K562 (cell line): ENCODE data around the gene PLOD1. TPM values are rescaled to one million over a fixed set of nuclear protein-coding genes. Genes with fewer than 3 reads are reported as not detected.
A peak's percentile ranks its signal among the peaks of the same experiment; 100 is the strongest.

Experiments used
- ATAC-seq: fragments of 200-7000 bp; cut with Tn5 transposase; 3 replicates; pipeline ENCODE4 v1.9.1; 2020; ENCODE audit warnings: moderate library complexity
- BruUV-seq: library from RNA; stranded (reverse); fragments of 400-500 nt; replicated peaks from 2 replicates; lab custom pipeline; 2021; lab: Mats Ljungman, UMichigan
- CTCF ChIA-PET: fragments of 300-600 bp; formaldehyde crosslinking; extraction: SDS; loops from one replicate; lab custom pipeline; 2021; ENCODE audit warnings: low intra/inter-chr PET ratio; lab: Yijun Ruan, JAX
- POLR2A ChIA-PET: fragments of 300-600, 350-650 bp; sonication (Branson Sonifier 250); formaldehyde crosslinking; extraction: SDS; loops from one replicate; lab custom pipeline; 2021; ENCODE audit warnings: antibody characterized with exemption, inconsistent platforms; lab: Yijun Ruan, JAX
- DNase-seq, 4 experiments: peaks; one replicate each; pipeline versions ENCODE4 v3.0.0 to v3.0.0-alpha.2; 2011 to 2018; ENCODE audit warnings: low spot score in 3 of 4, mixed read lengths in 3 of 4; ENCODE audit errors: extremely low read depth in 1 of 4
- FAIRE-seq: peaks from 2 replicates; lab custom pipeline; 2011; peaks lifted over from hg19 to GRCh38; lab: Jason Lieb, UNC
- H2AFZ ChIP-seq: 2 replicates; pipeline ENCODE4 v1.6.0; 2011; ENCODE audit warnings: low read depth, low read length, control low read depth, inconsistent platforms
- H3K27ac ChIP-seq: fragments of 200-600 bp; 3 replicates; pipeline ENCODE4 v1.8.0; 2011; ENCODE audit warnings: low read depth, mild to moderate bottlenecking, control low read depth, inconsistent platforms, low read length, moderate library complexity, mixed read lengths; ENCODE audit errors: extremely low read depth
- H3K27me3 ChIP-seq, 2 experiments: fragments of 300-600 bp in 1 of 2; 2 replicates in 1 of 2; 3 replicates in 1 of 2; pipeline versions ENCODE4 v1.6.0 to v1.8.0; 2011; ENCODE audit warnings: inconsistent platforms in 2 of 2, low read length in 2 of 2, mild to moderate bottlenecking in 1 of 2, mixed read lengths in 1 of 2, moderate library complexity in 1 of 2; ENCODE audit not compliant: control insufficient read depth in 2 of 2, insufficient read depth in 2 of 2
- H3K36me3 ChIP-seq: fragments of 300-600 bp; 3 replicates; pipeline ENCODE4 v1.8.0; 2011; ENCODE audit warnings: mild to moderate bottlenecking, low read length, inconsistent platforms; ENCODE audit not compliant: control insufficient read depth, insufficient read depth
- H3K4me1 ChIP-seq, 2 experiments: fragments of 200-600 bp in 1 of 2; replicated peaks in 1 of 2; 2 replicates in 1 of 2; 3 replicates in 1 of 2; pipeline versions ENCODE4 v1.5.1 to v1.8.0; 2011; ENCODE audit warnings: inconsistent platforms in 2 of 2, low read length in 2 of 2, mild to moderate bottlenecking in 1 of 2, mixed read lengths in 1 of 2, moderate library complexity in 1 of 2; ENCODE audit not compliant: control insufficient read depth in 2 of 2, insufficient read depth in 2 of 2
- H3K4me2 ChIP-seq: 2 replicates; pipeline ENCODE4 v1.6.1; 2011; ENCODE audit warnings: low read length, control low read depth, inconsistent platforms, mixed read lengths; ENCODE audit not compliant: insufficient read depth
- H3K4me3 ChIP-seq: fragments of 200-600 bp; sonication (generic), shearing (Covaris generic); 2 replicates; pipeline ENCODE4 v1.5.1; 2016; ENCODE audit warnings: control low read depth, inconsistent platforms
- H3K79me2 ChIP-seq: fragments of 200-600 bp; 3 replicates; pipeline ENCODE4 v1.8.0; 2011; ENCODE audit warnings: low read length, inconsistent platforms; ENCODE audit not compliant: control insufficient read depth, insufficient read depth
- H3K9ac ChIP-seq, 2 experiments: 2 replicates each; pipeline versions ENCODE4 v1.6.0 to v1.6.1; 2011; ENCODE audit warnings: low read depth in 2 of 2, low read length in 2 of 2, control low read depth in 1 of 2, inconsistent platforms in 1 of 2, mild to moderate bottlenecking in 1 of 2, mixed read lengths in 1 of 2; ENCODE audit not compliant: insufficient read depth in 1 of 2
- H3K9me1 ChIP-seq: one replicate; pipeline ENCODE4 v1.6.0; 2011; ENCODE audit warnings: inconsistent platforms, mild to moderate bottlenecking, low read length, moderate library complexity; ENCODE audit not compliant: control insufficient read depth, insufficient read depth
- H3K9me3 ChIP-seq: replicated peaks from 2 replicates; pipeline ENCODE4 v1.5.1; 2011; ENCODE audit warnings: low read depth, low read length, inconsistent platforms; ENCODE audit not compliant: control insufficient read depth, insufficient read depth
- H4K20me1 ChIP-seq: replicated peaks from 2 replicates; pipeline ENCODE4 v1.6.1; 2011; ENCODE audit warnings: low read length, inconsistent platforms, mixed read lengths; ENCODE audit not compliant: control insufficient read depth, insufficient read depth
- CBFB ChIP-seq: sonication (generic); formaldehyde crosslinking; IDR thresholded peaks from 2 replicates; pipeline ENCODE4 v1.4.0; 2020; ENCODE audit warnings: mild to moderate bottlenecking, missing genetic modification reagents
- CCNT2 ChIP-seq: IDR thresholded peaks from 2 replicates; pipeline ENCODE4 v1.6.1; 2011; ENCODE audit warnings: borderline replicate concordance, low read depth, mild to moderate bottlenecking, moderate library complexity, mixed read lengths, low read length; ENCODE audit not compliant: insufficient read length; ENCODE audit errors: extremely low read depth
- DEAF1 ChIP-seq: fragments of 450-650 bp; formaldehyde crosslinking; IDR thresholded peaks from 2 replicates; pipeline ENCODE4 v1.4.0; 2020; ENCODE audit warnings: mild to moderate bottlenecking, moderate library complexity
- E2F3 ChIP-seq: fragments of 250-450 bp; sonication (Bioruptor Pico); IDR thresholded peaks from 2 replicates; pipeline ENCODE4 v1.4.0; 2020; ENCODE audit warnings: mild to moderate bottlenecking
- ILK ChIP-seq: fragments of 450-650 bp; IDR thresholded peaks from 2 replicates; pipeline ENCODE4 v1.6.1; 2016; ENCODE audit warnings: missing genetic modification characterization, low read depth, mild to moderate bottlenecking, missing compliant biosample characterization, moderate library complexity, borderline replicate concordance
- MAFK ChIP-seq: IDR thresholded peaks from 2 replicates; pipeline ENCODE4 v1.6.1; 2011; ENCODE audit warnings: low read length, improper control_type of control experiment
- PHB ChIP-seq: fragments of 250-450 bp; sonication (Bioruptor Pico); IDR thresholded peaks from 2 replicates; pipeline ENCODE4 v1.5.0; 2021
- PTRF ChIP-seq: fragments of 450-650 bp; IDR thresholded peaks from 2 replicates; pipeline ENCODE4 v1.6.1; 2016; ENCODE audit warnings: mild to moderate bottlenecking, missing genetic modification characterization, missing compliant biosample characterization
- ZBTB26 ChIP-seq: fragments of 450-650 bp; formaldehyde crosslinking; IDR thresholded peaks from 2 replicates; pipeline ENCODE4 v1.4.0; 2022; ENCODE audit warnings: missing genetic modification characterization
- ZFP91 ChIP-seq: sonication (generic); formaldehyde crosslinking; IDR thresholded peaks from 2 replicates; pipeline ENCODE4 v1.8.0; 2022; ENCODE audit warnings: mild to moderate bottlenecking, missing genetic modification reagents
- ZNF24 ChIP-seq: fragments of 450-650 bp; IDR thresholded peaks from 2 replicates; pipeline ENCODE4 v1.6.1; 2016
- ZNF3 ChIP-seq: fragments of 250-450 bp; sonication (Bioruptor Pico); IDR thresholded peaks from 2 replicates; pipeline ENCODE4 v1.5.0; 2021; ENCODE audit warnings: mild to moderate bottlenecking, moderate library complexity
- WGBS: fragments of 100-300 bp; shearing (Covaris generic); methylation state at CpG from one replicate; pipeline ENCODE4 v1.1.6; 2016; ENCODE audit warnings: low coverage, mixed read lengths; ENCODE audit not compliant: insufficient coverage; ENCODE audit errors: missing lambda C conversion rate; 5-methylcytosine and 5-hydroxymethylcytosine counted together
- in situ Hi-C: fragments of 300-500 bp; cut with MboI; formaldehyde crosslinking; loops from 4 replicates; pipeline ENCODE4 v1.15.0; 2018; ENCODE audit warnings: inconsistent platforms, mixed read lengths
- intact Hi-C: fragments of 100-400 bp; cut with micrococcal nuclease; formaldehyde crosslinking; loops from 2 replicates; pipeline ENCODE4 v1.14.2; 2022
- polyA plus RNA-seq, 8 experiments: library from polyadenylated mRNA; depleted of rRNA in 4 of 8; stranded (reverse) in 5 of 8; unstranded in 3 of 8; fragments of >200 nt; fragmentation: Nextera tagmentation in 2 of 8; fragmentation: Illumina TruSeq in 1 of 8; extraction: Ambion mirVana in 2 of 8; extraction: Trizol in 1 of 8; gene quantifications; 2 replicates each; pipeline versions ENCODE4 v1.2.1 to v1.2.3, GENCODE V29; 2011 to 2014; ENCODE audit warnings: inconsistent platforms in 1 of 8, missing spikeins in 1 of 8
- total RNA-seq, 7 experiments: library from RNA; depleted of rRNA in 6 of 7; stranded (reverse); fragments of >200 nt in 6 of 7; fragmentation: Illumina TruSeq in 2 of 7; extraction: Trizol in 2 of 7; gene quantifications; 2 replicates each; pipeline versions ENCODE4 v1.2.1 to v1.2.3, GENCODE V29; 2011 to 2021; ENCODE audit warnings: low replicate concordance in 1 of 7
- TF ChIP-seq, protein P1 (sequence below): fragments of 450-650 bp; formaldehyde crosslinking; conservative IDR thresholded peaks from 2 replicates; pipeline ENCODE4 v1.4.0; 2022; ENCODE audit warnings: mild to moderate bottlenecking, missing genetic modification characterization
- TF ChIP-seq, protein P2 (sequence below), 3 experiments: fragments of 200-800 bp in 1 of 3; sonication (Bioruptor generic) in 1 of 3; sonication (generic) in 1 of 3; formaldehyde crosslinking in 1 of 3; IDR thresholded peaks; 2 replicates each; pipeline versions ENCODE4 v1.6.1 to v1.8.0; 2016 to 2022; ENCODE audit warnings: mild to moderate bottlenecking in 2 of 3, missing compliant biosample characterization in 2 of 3, missing genetic modification characterization in 2 of 3, missing genetic modification reagents in 1 of 3

Gene PLOD1
- total and polyA plus RNA-seq, 9 of the 15 experiments (the other 6 are each of a cell fraction or from before 2014, with no cell fraction given) = 16.6 to 90.8 (median 52.7) TPM

DNA sequence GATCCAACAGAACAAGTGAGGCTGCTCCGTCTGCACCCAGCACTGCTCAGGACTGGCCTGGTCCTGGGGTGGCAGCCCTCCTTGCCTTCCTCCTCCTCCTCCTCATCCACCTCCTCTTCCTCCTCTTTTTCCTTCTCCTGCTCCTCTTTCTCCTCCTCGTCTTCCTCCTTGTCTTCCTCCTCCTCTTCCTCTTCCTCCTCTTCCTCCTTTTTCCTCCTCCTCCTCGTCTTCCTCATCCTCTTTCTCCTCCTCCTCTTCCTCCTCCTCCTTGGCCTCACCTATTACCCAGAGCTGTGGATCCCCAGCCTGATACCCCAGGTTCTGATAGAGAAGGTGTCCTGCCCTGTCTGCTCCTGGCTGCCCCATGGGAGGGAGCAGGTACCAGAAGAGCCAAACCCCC, 29.1 kb downstream of the PLOD1 start:
- Histone ChIP-seq H3K9me3 (no peaks in the 10 kb centered on the region), H3K4me1 (peaks cover 0 to 6% of the 10 kb centered on the region in 2 experiments; a peak in 1 of 5 replicates), H3K4me2 (no peak overlapping the region), H3K79me2 (no peaks in the 10 kb centered on the region), H3K4me3 (no peak overlapping the region), H3K9me1 (no peaks in the 10 kb centered on the region), H2AFZ (no peak overlapping the region), H3K27me3 (no peaks in the 10 kb centered on the region), H4K20me1 (0 out of 2 replicates have a peak, but pooled peaks cover under 1% of the 10 kb centered on the region), H3K9ac (peak overlapping the region in 1 of 2 experiments; percentile 6; a peak in 1 of 4 replicates), H3K36me3 (peaks cover 74% of the 10 kb centered on the region; the same call in 2 of the 3 replicates), H3K27ac (no peak overlapping the region)
- ATAC-seq (no peak), FAIRE-seq (no peak), DNase-seq (no peak)
- ChIA-PET POLR2A (interaction anchor here (15.9 kb wide), 1 partner anchor 54 kb away, joined by 112 read pairs; no protein-coding TSS in a partner anchor), CTCF (no interaction called here)
- 59% methylated on average over 3 of the region's 3 CpGs for WGBS
- intact Hi-C loops = no loop called here
- in situ Hi-C loops = loop anchor here (5.0 kb wide), 1 partner anchor 51 kb away; no protein-coding TSS in a partner anchor
- no TSS peak for BruUV-seq
- no peak for TF ChIP-seq CBFB (CRISPR knock-in tag)
- TF ChIP-seq ZNF24 = no peak
- no peak for TF ChIP-seq ZNF3 (CRISPR knock-in tag)
- no peak for TF ChIP-seq PHB
- TF ChIP-seq E2F3 = no peak
- no peak for TF ChIP-seq ZFP91 (CRISPR knock-in tag)
- no peak for TF ChIP-seq DEAF1
- TF ChIP-seq MAFK = no peak
- TF ChIP-seq, protein P1, sequence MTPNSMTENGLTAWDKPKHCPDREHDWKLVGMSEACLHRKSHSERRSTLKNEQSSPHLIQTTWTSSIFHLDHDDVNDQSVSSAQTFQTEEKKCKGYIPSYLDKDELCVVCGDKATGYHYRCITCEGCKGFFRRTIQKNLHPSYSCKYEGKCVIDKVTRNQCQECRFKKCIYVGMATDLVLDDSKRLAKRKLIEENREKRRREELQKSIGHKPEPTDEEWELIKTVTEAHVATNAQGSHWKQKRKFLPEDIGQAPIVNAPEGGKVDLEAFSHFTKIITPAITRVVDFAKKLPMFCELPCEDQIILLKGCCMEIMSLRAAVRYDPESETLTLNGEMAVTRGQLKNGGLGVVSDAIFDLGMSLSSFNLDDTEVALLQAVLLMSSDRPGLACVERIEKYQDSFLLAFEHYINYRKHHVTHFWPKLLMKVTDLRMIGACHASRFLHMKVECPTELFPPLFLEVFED (CRISPR knock-in tag) = 0 out of 2 replicates have a peak, but pooled peaks have one; percentile 24
- TF ChIP-seq, protein P2, sequence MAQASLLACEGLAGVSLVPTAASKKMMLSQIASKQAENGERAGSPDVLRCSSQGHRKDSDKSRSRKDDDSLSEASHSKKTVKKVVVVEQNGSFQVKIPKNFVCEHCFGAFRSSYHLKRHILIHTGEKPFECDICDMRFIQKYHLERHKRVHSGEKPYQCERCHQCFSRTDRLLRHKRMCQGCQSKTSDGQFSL (CRISPR knock-in tag; IDR thresholded peaks at IDR 0.05) = no peak
- TF ChIP-seq, protein P2 (tag; IDR thresholded peaks at IDR 0.05) = no peak
- TF ChIP-seq CCNT2 = no peak
- TF ChIP-seq ZBTB26 (CRISPR knock-in tag) = peak; percentile 23; the same call in 1 of the 2 replicates
- no peak for TF ChIP-seq ILK
- TF ChIP-seq PTRF (tag) = no peak
